AG09319 (cell line): ENCODE results near the gene MRPL4.

Experiments
- DNase-seq: peaks from one replicate; pipeline ENCODE4 v3.0.0-alpha.2; 2010; ENCODE audit warnings: low read depth; ENCODE audit errors: extremely low read depth
- TF ChIP-seq, protein P1 (sequence below): IDR thresholded peaks from 2 replicates; pipeline ENCODE4 v1.5.1; 2011; ENCODE audit warnings: low read depth, mild to moderate bottlenecking, inconsistent platforms, low read length, moderate library complexity

Gene MRPL4

DNA sequence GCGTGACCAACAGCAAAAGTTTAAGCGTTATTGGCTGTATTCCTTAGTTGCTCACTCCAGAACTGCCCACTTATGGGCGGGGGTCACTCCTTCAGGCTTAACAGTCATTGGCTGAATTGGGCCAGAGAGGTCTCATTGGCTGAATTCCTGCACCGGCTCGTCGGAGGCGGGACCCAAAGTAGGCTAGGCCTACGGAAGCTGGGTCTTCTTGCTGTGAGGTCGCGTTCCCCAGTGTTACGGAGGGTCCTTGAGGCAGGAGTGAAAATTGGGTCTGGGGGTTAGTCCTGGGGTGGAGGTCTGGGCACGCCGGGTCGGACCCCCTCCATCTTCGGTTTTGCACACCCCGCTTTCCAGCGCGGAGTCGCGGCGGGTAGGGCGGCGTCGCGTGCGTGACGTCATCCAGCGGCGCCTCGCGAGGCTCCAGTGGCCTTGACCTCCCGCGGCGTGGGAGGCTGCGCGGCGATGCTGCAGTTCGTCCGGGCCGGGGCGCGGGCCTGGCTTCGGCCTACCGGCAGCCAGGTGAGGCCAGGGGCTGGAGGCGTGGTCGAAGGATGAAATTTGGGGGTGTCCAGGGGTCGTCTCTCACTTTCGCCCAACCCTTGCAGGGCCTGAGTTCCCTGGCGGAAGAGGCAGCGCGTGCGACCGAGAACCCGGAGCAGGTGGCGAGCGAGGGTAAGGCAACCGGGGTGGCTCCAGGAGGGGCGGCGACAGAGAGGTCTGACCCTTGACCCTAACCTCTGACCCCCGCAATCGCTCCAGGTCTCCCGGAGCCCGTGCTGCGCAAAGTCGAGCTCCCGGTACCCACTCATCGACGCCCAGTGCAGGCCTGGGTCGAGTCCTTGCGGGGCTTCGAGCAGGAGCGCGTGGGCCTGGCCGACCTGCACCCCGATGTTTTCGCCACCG, at the start of gene MRPL4:
MRPL4 (plus strand) TSS at position 423 of the 903 bp plus-strand sequence; CDS start at position 463, 40 bp downstream.
- TF ChIP-seq, protein P1, sequence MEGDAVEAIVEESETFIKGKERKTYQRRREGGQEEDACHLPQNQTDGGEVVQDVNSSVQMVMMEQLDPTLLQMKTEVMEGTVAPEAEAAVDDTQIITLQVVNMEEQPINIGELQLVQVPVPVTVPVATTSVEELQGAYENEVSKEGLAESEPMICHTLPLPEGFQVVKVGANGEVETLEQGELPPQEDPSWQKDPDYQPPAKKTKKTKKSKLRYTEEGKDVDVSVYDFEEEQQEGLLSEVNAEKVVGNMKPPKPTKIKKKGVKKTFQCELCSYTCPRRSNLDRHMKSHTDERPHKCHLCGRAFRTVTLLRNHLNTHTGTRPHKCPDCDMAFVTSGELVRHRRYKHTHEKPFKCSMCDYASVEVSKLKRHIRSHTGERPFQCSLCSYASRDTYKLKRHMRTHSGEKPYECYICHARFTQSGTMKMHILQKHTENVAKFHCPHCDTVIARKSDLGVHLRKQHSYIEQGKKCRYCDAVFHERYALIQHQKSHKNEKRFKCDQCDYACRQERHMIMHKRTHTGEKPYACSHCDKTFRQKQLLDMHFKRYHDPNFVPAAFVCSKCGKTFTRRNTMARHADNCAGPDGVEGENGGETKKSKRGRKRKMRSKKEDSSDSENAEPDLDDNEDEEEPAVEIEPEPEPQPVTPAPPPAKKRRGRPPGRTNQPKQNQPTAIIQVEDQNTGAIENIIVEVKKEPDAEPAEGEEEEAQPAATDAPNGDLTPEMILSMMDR: no peak
- peak; percentile 93 for DNase-seq

DNA sequence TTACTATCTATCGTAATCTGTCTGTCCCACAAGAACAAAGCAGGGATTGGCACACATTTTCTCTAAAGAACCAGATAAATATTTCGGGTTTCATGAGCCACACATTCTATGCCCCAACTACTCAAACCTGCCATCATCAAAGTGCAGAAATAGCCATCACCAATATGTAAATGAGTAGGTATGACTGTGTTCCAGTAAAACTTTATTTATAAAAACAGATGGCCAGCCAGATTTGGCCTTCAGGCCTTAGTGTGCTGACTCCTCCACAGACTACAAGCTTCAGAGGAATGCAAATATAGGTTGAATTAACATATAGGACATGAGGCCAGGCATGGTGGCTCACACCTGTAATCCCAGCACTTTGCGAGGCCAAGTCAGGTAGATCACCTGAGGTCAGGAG, 48.3 kb upstream of the MRPL4 start:
- no peak for DNase-seq

DNA sequence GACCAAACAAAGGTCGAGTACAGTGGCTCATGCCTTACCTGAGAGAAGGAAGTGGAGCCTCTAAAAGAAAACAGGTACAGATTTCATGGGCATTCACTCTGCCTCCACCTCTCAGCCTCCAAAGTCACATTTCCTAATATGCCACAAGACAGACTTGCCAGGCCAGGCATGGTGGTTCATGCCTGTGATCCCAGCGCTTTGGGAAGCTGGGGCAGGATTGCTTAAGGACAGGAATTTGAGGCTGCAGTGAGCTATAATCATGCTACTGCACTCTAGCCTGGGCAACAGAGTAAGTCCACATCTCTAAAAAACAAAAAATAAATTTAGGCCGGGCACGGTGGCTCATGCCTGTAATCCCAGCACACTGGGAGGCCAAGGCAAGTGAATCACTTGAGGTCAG, 46.4 kb upstream of the MRPL4 start:
- no peak for DNase-seq
- TF ChIP-seq, protein P1: no peak

More for the DNA sequence above, 48.3 kb upstream of the MRPL4 start:
- TF ChIP-seq, protein P1: no peak

DNA sequence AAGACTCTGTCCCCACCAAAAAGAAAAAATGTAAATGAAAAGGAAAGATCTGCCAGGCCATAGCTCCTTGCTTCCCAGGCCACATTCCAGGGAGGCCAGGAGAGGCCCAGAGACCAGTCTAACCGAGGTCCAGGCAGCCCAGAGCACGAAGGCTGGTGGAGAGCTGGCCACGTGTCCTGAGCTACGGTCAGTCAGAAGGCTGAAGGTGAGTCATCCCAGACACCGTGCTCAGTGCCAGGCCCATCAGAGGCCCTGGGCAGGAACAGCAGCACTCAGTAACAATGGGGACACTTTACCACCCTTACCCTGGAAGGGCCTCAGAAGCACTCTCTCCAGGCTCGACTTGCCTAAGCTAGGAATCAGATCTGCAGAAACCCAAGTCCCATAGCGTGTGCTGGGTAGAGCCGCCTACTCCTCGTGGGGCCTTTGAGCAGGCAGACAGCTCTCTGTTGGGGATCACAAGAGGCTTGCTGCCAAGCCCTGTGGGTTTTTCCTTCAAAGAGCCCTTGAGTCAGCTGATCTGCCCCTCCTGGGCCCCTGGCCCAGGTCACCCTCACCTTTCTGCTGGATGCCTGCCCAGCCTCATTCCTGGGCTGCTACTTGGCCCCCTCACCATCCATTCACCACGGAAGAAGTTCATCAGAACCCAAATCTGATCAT, 45.7 kb upstream of the MRPL4 start:
- DNase-seq: no peak
- TF ChIP-seq, protein P1: no peak

DNA sequence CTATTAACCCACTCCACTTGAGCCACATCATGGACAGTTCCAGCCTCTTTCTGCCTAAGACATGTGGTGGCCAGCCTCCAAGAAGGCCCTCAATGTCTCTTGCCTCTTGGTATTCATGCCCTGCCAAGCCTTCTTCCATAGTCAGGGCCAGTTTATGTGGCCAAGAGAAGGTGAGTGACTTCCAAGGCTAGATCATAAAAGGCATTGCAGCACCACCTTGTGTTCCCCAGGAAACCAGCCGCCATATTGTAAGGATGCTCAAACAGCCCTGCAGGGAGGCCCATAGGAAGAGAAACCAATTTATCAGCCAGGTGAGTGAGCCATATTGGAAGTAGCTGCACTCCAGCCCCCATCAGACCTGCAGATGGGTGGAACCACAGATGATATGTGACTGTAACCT, 45.0 kb upstream of the MRPL4 start:
- no peak for DNase-seq
- TF ChIP-seq, protein P1: no peak

DNA sequence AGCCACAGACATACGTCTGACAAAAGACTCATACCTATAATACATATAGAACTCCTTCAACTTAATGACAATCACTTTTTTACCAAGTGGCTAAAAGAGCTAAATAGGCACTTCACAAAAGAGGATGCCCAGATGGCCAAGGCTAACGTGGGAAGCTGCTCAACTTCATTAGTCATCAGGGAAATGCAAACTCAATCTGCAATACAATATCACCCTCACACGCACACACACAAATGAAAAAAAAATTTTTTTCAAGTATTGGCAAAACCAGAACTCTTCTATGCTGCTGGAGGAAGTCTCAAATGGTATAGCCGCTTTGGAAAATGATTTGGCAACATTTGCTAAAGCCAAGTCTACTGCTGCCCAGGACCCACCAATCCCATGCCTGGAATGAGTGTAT, 42.7 kb upstream of the MRPL4 start:
- TF ChIP-seq, protein P1: no peak
- DNase-seq: no peak

DNA sequence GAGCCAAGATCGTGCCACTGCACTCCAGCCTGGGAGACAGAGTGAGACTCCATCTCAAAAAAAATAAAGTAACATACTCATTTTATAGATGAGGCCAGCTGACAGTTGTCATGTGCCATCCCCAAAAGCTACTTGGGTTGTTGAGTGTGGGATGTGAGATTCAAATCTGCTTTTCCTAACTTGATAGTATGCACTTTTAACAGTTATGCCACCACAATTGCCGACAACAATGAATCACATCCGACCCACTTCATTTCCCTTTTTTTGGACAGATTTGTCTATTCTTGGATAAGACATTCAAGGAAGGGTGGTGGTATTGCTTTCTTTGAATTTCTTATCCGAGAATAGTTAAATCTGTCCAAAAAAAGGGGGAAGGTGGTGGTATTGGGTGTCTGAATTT, 41.0 kb upstream of the MRPL4 start:
- DNase-seq: no peak
- TF ChIP-seq, protein P1: no peak
